ENCODE results near the gene FGFRL1. TPM values are rescaled to one million over a fixed set of nuclear protein-coding genes. Genes with fewer than 3 reads are reported as not detected.
A peak's percentile ranks its signal among the peaks of the same experiment; 100 is the strongest.
"Not testable (repeated sequence)": the region's sequence is repeated elsewhere in the genome, so short reads cannot be mapped to it uniquely, and the experiment has no call there.

Gene FGFRL1
- total RNA-seq, 1 donor, result 8.6 TPM

DNA sequence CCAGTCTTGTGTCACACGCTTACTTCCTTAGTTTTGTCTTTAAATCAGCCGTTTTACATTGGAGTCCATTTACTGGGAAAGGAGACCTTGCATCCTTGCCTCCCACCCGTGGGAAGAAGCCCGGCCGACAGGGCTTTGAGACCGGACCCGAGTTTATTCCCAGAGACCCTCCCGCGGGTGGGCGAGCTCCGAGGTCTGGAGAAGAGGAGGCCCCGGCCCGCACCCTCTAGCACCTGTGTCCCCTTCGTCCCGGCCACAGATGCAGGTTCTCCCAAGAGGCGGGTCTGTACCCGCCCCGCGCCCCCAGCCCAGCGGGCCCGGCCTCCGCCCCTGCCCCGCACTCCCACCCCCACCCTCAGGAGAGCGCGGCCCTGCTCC lies 14.4 kb upstream of the FGFRL1 start:
- TF ChIP-seq, protein P1, sequence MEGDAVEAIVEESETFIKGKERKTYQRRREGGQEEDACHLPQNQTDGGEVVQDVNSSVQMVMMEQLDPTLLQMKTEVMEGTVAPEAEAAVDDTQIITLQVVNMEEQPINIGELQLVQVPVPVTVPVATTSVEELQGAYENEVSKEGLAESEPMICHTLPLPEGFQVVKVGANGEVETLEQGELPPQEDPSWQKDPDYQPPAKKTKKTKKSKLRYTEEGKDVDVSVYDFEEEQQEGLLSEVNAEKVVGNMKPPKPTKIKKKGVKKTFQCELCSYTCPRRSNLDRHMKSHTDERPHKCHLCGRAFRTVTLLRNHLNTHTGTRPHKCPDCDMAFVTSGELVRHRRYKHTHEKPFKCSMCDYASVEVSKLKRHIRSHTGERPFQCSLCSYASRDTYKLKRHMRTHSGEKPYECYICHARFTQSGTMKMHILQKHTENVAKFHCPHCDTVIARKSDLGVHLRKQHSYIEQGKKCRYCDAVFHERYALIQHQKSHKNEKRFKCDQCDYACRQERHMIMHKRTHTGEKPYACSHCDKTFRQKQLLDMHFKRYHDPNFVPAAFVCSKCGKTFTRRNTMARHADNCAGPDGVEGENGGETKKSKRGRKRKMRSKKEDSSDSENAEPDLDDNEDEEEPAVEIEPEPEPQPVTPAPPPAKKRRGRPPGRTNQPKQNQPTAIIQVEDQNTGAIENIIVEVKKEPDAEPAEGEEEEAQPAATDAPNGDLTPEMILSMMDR (IDR thresholded peaks at IDR 0.05; ENCODE audit: insufficient read depth, low read depth, low read length), result no peak
- no peak overlapping the region for H3K4me3 ChIP-seq (ENCODE audit: low read depth, low read length)
- no peak for DNase-seq (ENCODE audit: low read depth)

DNA sequence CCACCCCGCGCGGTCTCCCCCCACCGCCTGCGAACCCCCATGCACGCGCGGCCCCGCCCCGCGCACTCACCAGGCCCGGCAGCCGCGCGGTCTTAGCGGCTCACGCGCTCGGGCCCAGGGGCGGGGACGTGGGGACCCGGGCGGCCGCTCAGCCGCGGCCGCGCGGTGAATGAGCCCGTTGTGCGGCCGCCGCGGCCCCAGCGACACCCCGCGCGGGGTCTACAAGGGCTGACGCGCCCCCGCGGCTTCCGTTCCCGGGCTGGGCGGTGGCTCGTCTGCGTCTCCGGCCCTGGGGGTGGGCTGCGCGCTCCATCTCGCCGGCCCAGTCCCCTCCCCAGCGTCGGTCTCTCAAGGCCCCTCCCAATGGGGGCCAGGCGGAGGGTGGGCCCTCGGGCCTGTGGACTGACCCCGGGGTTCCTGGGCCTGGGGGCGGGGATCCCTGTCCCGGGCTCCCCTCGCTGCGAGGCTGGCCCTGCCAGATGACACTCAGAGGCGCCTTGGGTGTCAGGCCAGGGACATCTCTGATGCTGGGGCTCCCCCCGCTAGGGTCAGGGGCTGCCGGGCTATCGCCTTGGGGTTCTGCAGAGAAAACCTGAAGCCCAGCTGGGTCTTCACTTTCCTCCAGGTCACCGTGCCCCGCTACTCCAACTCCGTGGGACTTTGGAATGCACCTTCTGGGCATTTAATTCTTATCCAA lies 13.9 kb upstream of the FGFRL1 start:
- no peak for DNase-seq (ENCODE audit: low read depth)
- TF ChIP-seq, protein P1 (IDR thresholded peaks at IDR 0.05; ENCODE audit: insufficient read depth, low read depth, low read length), result no peak
- peak overlapping the region; percentile 27 for H3K4me3 ChIP-seq (ENCODE audit: low read depth, low read length)

DNA sequence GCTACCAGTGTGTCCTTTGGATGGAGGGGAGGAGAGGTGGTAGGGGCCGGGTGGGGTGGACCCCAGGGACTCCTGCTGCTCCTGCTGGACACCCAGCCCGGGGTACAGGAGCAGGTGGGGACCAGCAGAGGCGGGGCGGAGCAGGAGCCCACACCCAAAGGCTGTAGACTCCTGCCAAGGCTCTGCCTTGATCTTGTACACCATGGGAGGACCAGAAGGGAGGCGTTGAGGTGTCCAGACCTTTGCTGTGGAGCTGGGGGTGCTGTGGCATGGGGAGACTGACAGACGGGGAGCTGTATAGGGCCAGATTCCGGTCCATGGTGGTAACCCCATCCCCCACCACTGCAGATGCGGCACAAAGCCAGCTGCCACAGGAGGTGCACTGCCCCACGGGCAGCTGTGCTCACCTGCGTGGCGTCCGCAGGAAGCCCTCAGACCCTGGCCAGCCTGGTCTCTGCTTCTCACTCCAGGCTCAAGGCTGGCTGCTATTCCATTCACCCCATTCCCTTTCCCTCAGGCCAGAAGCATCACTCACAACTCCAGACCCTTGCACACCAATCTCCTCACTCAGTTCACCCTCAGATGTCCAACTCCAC lies 13.2 kb upstream of the FGFRL1 start:
- TF ChIP-seq, protein P1 (IDR thresholded peaks at IDR 0.05; ENCODE audit: insufficient read depth, low read depth, low read length), result no peak
- DNase-seq (ENCODE audit: low read depth), result no peak
- no peak overlapping the region for H3K4me3 ChIP-seq (ENCODE audit: low read depth, low read length)

DNA sequence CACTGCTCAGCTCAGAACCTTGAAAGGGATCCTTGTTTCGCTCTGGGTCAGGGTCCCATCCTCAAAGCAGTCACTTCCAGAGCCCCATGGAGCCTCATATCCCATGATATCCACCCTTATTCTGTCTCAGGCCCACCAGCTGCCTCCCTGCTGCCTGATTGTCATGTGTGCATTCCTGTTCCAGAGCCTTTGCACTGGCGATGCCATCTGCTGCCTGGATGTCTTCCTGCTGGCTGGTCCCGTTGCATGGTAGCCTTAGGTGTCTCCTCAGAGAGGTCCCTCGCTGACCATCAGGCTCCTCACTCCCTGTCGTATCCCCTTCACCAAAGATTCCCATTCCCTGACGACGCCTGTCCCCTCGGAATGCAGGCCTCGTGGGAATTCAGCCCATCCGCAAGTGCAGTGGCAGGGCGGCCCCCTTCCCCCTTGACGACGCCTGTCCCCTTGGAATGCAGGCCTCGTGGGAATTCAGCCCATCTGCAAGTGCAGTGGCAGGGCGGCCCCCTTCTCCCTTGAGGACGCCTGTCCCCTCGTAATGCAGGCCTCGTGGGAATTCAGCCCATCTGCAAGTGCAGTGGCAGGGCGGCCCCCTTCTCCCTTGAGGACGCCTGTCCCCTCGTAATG lies 12.1 kb upstream of the FGFRL1 start:
- H3K4me3 ChIP-seq (ENCODE audit: low read depth, low read length); DNase-seq (ENCODE audit: low read depth): not testable (repeated sequence)

DNA sequence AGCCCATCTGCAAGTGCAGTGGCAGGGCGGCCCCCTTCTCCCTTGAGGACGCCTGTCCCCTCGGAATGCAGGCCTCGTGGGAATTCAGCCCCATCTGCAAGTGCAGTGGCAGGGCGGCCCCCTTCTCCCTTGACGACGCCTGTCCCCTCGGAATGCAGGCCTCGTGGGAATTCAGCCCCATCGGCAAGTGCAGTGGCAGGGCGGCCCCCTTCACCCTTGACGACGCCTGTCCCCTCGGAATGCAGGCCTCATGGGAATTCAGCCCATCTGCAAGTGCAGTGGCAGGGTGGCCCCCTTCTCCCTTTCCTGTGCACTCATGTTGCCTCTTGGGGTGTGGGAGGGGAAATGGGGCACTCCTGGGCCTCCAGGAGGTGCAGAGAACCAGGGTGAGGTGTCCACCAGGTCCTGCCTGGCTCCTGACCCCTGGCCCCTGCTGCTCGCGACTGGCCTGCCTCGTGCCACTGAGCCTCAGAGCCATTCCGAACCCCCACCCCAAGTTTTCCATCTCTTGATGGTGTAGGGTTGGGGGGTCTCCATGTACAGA lies 11.5 kb upstream of the FGFRL1 start:
- TF ChIP-seq, protein P1 (IDR thresholded peaks at IDR 0.05; ENCODE audit: insufficient read depth, low read depth, low read length), result no peak
- no peak overlapping the region for H3K4me3 ChIP-seq (ENCODE audit: low read depth, low read length)
- no peak for DNase-seq (ENCODE audit: low read depth)

DNA sequence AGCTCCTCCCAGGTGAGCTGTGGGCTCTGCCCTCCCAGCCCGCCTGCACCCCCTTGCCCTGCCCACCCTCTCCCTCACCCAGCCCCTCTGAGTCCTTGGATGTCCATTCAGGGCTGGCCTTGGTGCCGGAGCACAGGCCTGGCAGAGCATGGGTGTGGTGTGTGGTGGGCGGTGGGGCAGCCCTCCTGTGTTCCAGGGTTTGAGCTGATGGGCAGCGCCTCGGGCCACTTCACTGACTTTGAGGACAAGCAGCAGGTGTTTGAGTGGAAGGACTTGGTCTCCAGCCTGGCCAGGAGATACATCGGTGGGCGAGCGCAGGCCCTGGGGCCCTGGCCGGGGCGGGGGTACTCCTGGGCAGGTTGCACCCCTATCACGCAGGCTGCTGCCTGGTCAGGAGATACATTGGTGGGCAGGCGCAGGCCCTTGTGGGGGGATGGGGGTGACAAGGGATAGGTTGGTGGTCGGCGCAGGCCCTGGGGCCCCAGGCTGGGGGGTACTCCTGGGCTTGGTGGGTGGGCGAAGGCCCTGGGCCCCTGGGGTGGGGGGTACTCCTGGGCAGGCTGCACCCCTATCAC lies 10.7 kb upstream of the FGFRL1 start:
- TF ChIP-seq, protein P1 (IDR thresholded peaks at IDR 0.05; ENCODE audit: insufficient read depth, low read depth, low read length), result no peak
- no peak for DNase-seq (ENCODE audit: low read depth)
- H3K4me3 ChIP-seq (ENCODE audit: low read depth, low read length), result no peak overlapping the region

DNA sequence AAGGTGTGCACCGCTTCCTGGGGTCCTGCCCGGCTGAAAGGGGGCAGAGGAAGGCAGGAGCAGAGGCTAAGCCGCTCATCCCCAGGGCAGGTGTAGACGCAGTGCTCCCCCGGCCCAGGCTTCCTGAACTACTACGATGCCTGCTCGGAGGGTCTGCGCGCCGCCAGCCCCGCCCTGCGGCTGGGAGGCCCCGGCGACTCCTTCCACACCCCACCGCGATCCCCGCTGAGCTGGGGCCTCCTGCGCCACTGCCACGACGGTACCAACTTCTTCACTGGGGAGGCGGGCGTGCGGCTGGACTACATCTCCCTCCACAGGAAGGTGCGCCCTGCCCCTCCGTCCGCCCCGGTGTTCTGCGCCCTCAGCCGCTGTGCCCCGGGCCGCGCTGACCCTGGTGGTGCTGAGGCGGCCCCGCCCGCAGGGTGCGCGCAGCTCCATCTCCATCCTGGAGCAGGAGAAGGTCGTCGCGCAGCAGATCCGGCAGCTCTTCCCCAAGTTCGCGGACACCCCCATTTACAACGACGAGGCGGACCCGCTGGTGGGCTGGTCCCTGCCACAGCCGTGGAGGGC lies 9.8 kb upstream of the FGFRL1 start:
- DNase-seq (ENCODE audit: low read depth), result no peak
- no peak overlapping the region for H3K4me3 ChIP-seq (ENCODE audit: low read depth, low read length)
- TF ChIP-seq, protein P1 (IDR thresholded peaks at IDR 0.05; ENCODE audit: insufficient read depth, low read depth, low read length), result no peak
